COR-L47 (cell line): ENCODE measurements around the gene SEMA4D.

Experiments used
- DNase-seq: peaks from one replicate; lab custom pipeline; 2025; lab: John Stamatoyannopoulos, UW

SEMA4D gene

GRCh38 chr9:89529243-89530035 is 31.5 kb upstream of the SEMA4D start:
- no peak for DNase-seq

- no peak for DNase-seq
Measured at GRCh38 chr9:89528540-89528939, 30.6 kb upstream of the SEMA4D start.

GRCh38 chr9:89528131-89528530 is 30.2 kb upstream of the SEMA4D start:
- no peak for DNase-seq

GRCh38 chr9:89527084-89527483 is 29.2 kb upstream of the SEMA4D start:
- no peak for DNase-seq

- DNase-seq, result no peak
Measured at GRCh38 chr9:89526667-89527066, 28.8 kb upstream of the SEMA4D start.

GRCh38 chr9:89525446-89526374 is 27.8 kb upstream of the SEMA4D start:
- no peak for DNase-seq

- DNase-seq, result no peak
Measured at GRCh38 chr9:89524963-89525362, 27.1 kb upstream of the SEMA4D start.

GRCh38 chr9:89523948-89524347 is 26.0 kb upstream of the SEMA4D start:
- DNase-seq, result no peak

GRCh38 chr9:89522959-89523285 is 25.0 kb upstream of the SEMA4D start:
- no peak for DNase-seq

GRCh38 chr9:89522261-89522958 is 24.5 kb upstream of the SEMA4D start:
- no peak for DNase-seq

- no peak for DNase-seq
Measured at GRCh38 chr9:89519366-89519805, 21.5 kb upstream of the SEMA4D start.

GRCh38 chr9:89518466-89519365 is 20.8 kb upstream of the SEMA4D start:
- no peak for DNase-seq

- DNase-seq, result no peak
Measured at GRCh38 chr9:89515416-89515815, 17.5 kb upstream of the SEMA4D start.

GRCh38 chr9:89514956-89515355 is 17.0 kb upstream of the SEMA4D start:
- no peak for DNase-seq

- no peak for DNase-seq
Measured at GRCh38 chr9:89514337-89514736, 16.4 kb upstream of the SEMA4D start.

GRCh38 chr9:89513837-89514236 is 15.9 kb upstream of the SEMA4D start:
- no peak for DNase-seq

- DNase-seq, result no peak
Measured at GRCh38 chr9:89512382-89512781, 14.5 kb upstream of the SEMA4D start.

- DNase-seq, result no peak
Measured at GRCh38 chr9:89508951-89509615, 11.2 kb upstream of the SEMA4D start.

GRCh38 chr9:89505911-89506310 is 8.0 kb upstream of the SEMA4D start:
- DNase-seq, result peak; percentile 59

- no peak for DNase-seq
Measured at GRCh38 chr9:89505048-89505447, 7.1 kb upstream of the SEMA4D start.

- DNase-seq, result no peak
Measured at GRCh38 chr9:89502671-89503070, 4.8 kb upstream of the SEMA4D start.
